K562 (cell line): Measurements from ENCODE around the gene FAM177B. TPM values are rescaled to one million over a fixed set of nuclear protein-coding genes. Genes with fewer than 3 reads are reported as not detected.

Experiments
- ATAC-seq: fragments of 200-7000 bp; cut with Tn5 transposase; 3 replicates; pipeline ENCODE4 v1.9.1; 2020; ENCODE audit warnings: moderate library complexity
- BruUV-seq: library from RNA; stranded (reverse); fragments of 400-500 nt; replicated peaks from 2 replicates; lab custom pipeline; 2021; lab: Mats Ljungman, UMichigan
- CTCF ChIA-PET: fragments of 300-600 bp; formaldehyde crosslinking; extraction: SDS; loops from one replicate; lab custom pipeline; 2021; ENCODE audit warnings: low intra/inter-chr PET ratio; lab: Yijun Ruan, JAX
- POLR2A ChIA-PET: fragments of 300-600, 350-650 bp; sonication (Branson Sonifier 250); formaldehyde crosslinking; extraction: SDS; loops from one replicate; lab custom pipeline; 2021; ENCODE audit warnings: antibody characterized with exemption, inconsistent platforms; lab: Yijun Ruan, JAX
- DNase-seq, 4 experiments: peaks; one replicate each; pipeline versions ENCODE4 v3.0.0 to v3.0.0-alpha.2; 2011 to 2018; ENCODE audit warnings: low spot score in 3 of 4, mixed read lengths in 3 of 4; ENCODE audit errors: extremely low read depth in 1 of 4
- FAIRE-seq: peaks from 2 replicates; lab custom pipeline; 2011; peaks lifted over from hg19 to GRCh38; lab: Jason Lieb, UNC
- H2AFZ ChIP-seq: 2 replicates; pipeline ENCODE4 v1.6.0; 2011; ENCODE audit warnings: low read depth, low read length, control low read depth, inconsistent platforms
- H3K27ac ChIP-seq: fragments of 200-600 bp; 3 replicates; pipeline ENCODE4 v1.8.0; 2011; ENCODE audit warnings: low read depth, mild to moderate bottlenecking, control low read depth, inconsistent platforms, low read length, moderate library complexity, mixed read lengths; ENCODE audit errors: extremely low read depth
- H3K27me3 ChIP-seq, 2 experiments: fragments of 300-600 bp in 1 of 2; 2 replicates in 1 of 2; 3 replicates in 1 of 2; pipeline versions ENCODE4 v1.6.0 to v1.8.0; 2011; ENCODE audit warnings: inconsistent platforms in 2 of 2, low read length in 2 of 2, mild to moderate bottlenecking in 1 of 2, mixed read lengths in 1 of 2, moderate library complexity in 1 of 2; ENCODE audit not compliant: control insufficient read depth in 2 of 2, insufficient read depth in 2 of 2
- H3K36me3 ChIP-seq: fragments of 300-600 bp; 3 replicates; pipeline ENCODE4 v1.8.0; 2011; ENCODE audit warnings: mild to moderate bottlenecking, low read length, inconsistent platforms; ENCODE audit not compliant: control insufficient read depth, insufficient read depth
- H3K4me1 ChIP-seq, 2 experiments: fragments of 200-600 bp in 1 of 2; replicated peaks in 1 of 2; 2 replicates in 1 of 2; 3 replicates in 1 of 2; pipeline versions ENCODE4 v1.5.1 to v1.8.0; 2011; ENCODE audit warnings: inconsistent platforms in 2 of 2, low read length in 2 of 2, mild to moderate bottlenecking in 1 of 2, mixed read lengths in 1 of 2, moderate library complexity in 1 of 2; ENCODE audit not compliant: control insufficient read depth in 2 of 2, insufficient read depth in 2 of 2
- H3K4me2 ChIP-seq: 2 replicates; pipeline ENCODE4 v1.6.1; 2011; ENCODE audit warnings: low read length, control low read depth, inconsistent platforms, mixed read lengths; ENCODE audit not compliant: insufficient read depth
- H3K4me3 ChIP-seq: fragments of 200-600 bp; sonication (generic), shearing (Covaris generic); 2 replicates; pipeline ENCODE4 v1.5.1; 2016; ENCODE audit warnings: control low read depth, inconsistent platforms
- H3K79me2 ChIP-seq: fragments of 200-600 bp; 3 replicates; pipeline ENCODE4 v1.8.0; 2011; ENCODE audit warnings: low read length, inconsistent platforms; ENCODE audit not compliant: control insufficient read depth, insufficient read depth
- H3K9ac ChIP-seq, 2 experiments: 2 replicates each; pipeline versions ENCODE4 v1.6.0 to v1.6.1; 2011; ENCODE audit warnings: low read depth in 2 of 2, low read length in 2 of 2, control low read depth in 1 of 2, inconsistent platforms in 1 of 2, mild to moderate bottlenecking in 1 of 2, mixed read lengths in 1 of 2; ENCODE audit not compliant: insufficient read depth in 1 of 2
- H3K9me1 ChIP-seq: one replicate; pipeline ENCODE4 v1.6.0; 2011; ENCODE audit warnings: inconsistent platforms, mild to moderate bottlenecking, low read length, moderate library complexity; ENCODE audit not compliant: control insufficient read depth, insufficient read depth
- H3K9me3 ChIP-seq: replicated peaks from 2 replicates; pipeline ENCODE4 v1.5.1; 2011; ENCODE audit warnings: low read depth, low read length, inconsistent platforms; ENCODE audit not compliant: control insufficient read depth, insufficient read depth
- H4K20me1 ChIP-seq: replicated peaks from 2 replicates; pipeline ENCODE4 v1.6.1; 2011; ENCODE audit warnings: low read length, inconsistent platforms, mixed read lengths; ENCODE audit not compliant: control insufficient read depth, insufficient read depth
- BCL6 ChIP-seq: fragments of 250-450 bp; sonication (Bioruptor Pico); IDR thresholded peaks from 2 replicates; pipeline ENCODE4 v1.4.0; 2020
- CSDE1 ChIP-seq, 2 experiments: fragments of 450-650 bp; IDR thresholded peaks; 2 replicates each; pipeline ENCODE4 v1.6.1; 2016; ENCODE audit warnings: mild to moderate bottlenecking in 1 of 2
- DNMT1 ChIP-seq: fragments of 450-650 bp; IDR thresholded peaks from 2 replicates; pipeline ENCODE4 v1.6.1; 2016; ENCODE audit warnings: antibody characterized with exemption, mild to moderate bottlenecking
- GTF2A2 ChIP-seq: IDR thresholded peaks from 2 replicates; pipeline ENCODE4 v1.6.1; 2016; ENCODE audit warnings: mild to moderate bottlenecking, missing genetic modification characterization, missing compliant biosample characterization
- GTF2E2 ChIP-seq: fragments of 200-800 bp; sonication (Bioruptor generic); IDR thresholded peaks from 2 replicates; pipeline ENCODE4 v1.6.1; 2016; ENCODE audit warnings: missing genetic modification characterization, missing compliant biosample characterization
- MAFK ChIP-seq: IDR thresholded peaks from 2 replicates; pipeline ENCODE4 v1.6.1; 2011; ENCODE audit warnings: low read length, improper control_type of control experiment
- NFXL1 ChIP-seq: fragments of 450-650 bp; formaldehyde crosslinking; IDR thresholded peaks from 2 replicates; pipeline ENCODE4 v1.4.0; 2021; ENCODE audit warnings: mild to moderate bottlenecking
- PHB ChIP-seq: fragments of 250-450 bp; sonication (Bioruptor Pico); IDR thresholded peaks from 2 replicates; pipeline ENCODE4 v1.5.0; 2021
- SP2 ChIP-seq: IDR thresholded peaks from 2 replicates; pipeline ENCODE4 v1.6.1; 2011; ENCODE audit warnings: mild to moderate bottlenecking, low read depth, low read length, moderate library complexity; ENCODE audit not compliant: poor library complexity, severe bottlenecking; ENCODE audit errors: extremely low read depth
- ZNF707 ChIP-seq: fragments of 250-450 bp; sonication (Bioruptor Pico); conservative IDR thresholded peaks from 2 replicates; pipeline ENCODE4 v1.8.0; 2022; ENCODE audit warnings: inconsistent platforms, mild to moderate bottlenecking, moderate library complexity
- ZZZ3 ChIP-seq: fragments of 450-650 bp; IDR thresholded peaks from 2 replicates; pipeline ENCODE4 v1.6.1; 2016; ENCODE audit warnings: antibody characterized with exemption, mild to moderate bottlenecking, moderate library complexity
- in situ Hi-C: fragments of 300-500 bp; cut with MboI; formaldehyde crosslinking; loops from 4 replicates; pipeline ENCODE4 v1.15.0; 2018; ENCODE audit warnings: inconsistent platforms, mixed read lengths
- intact Hi-C: fragments of 100-400 bp; cut with micrococcal nuclease; formaldehyde crosslinking; loops from 2 replicates; pipeline ENCODE4 v1.14.2; 2022
- polyA plus RNA-seq, 8 experiments: library from polyadenylated mRNA; depleted of rRNA in 4 of 8; stranded (reverse) in 5 of 8; unstranded in 3 of 8; fragments of >200 nt; fragmentation: Nextera tagmentation in 2 of 8; fragmentation: Illumina TruSeq in 1 of 8; extraction: Ambion mirVana in 2 of 8; extraction: Trizol in 1 of 8; gene quantifications; 2 replicates each; pipeline versions ENCODE4 v1.2.1 to v1.2.3, GENCODE V29; 2011 to 2014; ENCODE audit warnings: inconsistent platforms in 1 of 8, missing spikeins in 1 of 8
- total RNA-seq, 7 experiments: library from RNA; depleted of rRNA in 6 of 7; stranded (reverse); fragments of >200 nt in 6 of 7; fragmentation: Illumina TruSeq in 2 of 7; extraction: Trizol in 2 of 7; gene quantifications; 2 replicates each; pipeline versions ENCODE4 v1.2.1 to v1.2.3, GENCODE V29; 2011 to 2021; ENCODE audit warnings: low replicate concordance in 1 of 7
- TF ChIP-seq, protein P1 (sequence below): sonication (generic); formaldehyde crosslinking; IDR thresholded peaks from 2 replicates; pipeline ENCODE4 v1.8.0; 2022; ENCODE audit warnings: mild to moderate bottlenecking, missing genetic modification reagents, borderline replicate concordance

FAM177B gene
- total and polyA plus RNA-seq, 9 of the 15 experiments (the other 6 are each of a cell fraction or from before 2014, with no cell fraction given) = not detected

DNA sequence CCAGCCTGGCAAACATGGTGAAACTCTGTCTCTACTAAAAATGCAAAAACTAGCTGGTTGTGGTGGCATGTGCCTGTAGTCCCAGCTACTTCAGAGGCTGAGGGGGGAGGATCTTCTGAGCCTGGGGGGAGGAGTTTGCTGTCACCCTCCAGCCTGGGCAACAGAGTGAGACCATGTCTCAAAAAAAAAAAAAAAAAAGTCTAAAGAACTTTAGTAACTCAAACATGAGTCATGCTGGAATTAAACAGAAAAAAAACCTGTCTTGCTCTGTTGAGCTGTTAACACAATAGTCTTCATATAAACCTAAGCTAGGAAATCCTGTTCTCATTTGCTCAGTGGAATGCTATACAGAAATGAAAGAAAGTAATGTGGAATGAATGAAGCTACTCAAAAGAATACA lies 61.1 kb downstream of the FAM177B start:
- Histone ChIP-seq H3K9ac (no peak overlapping the region), H3K4me3 (no peak overlapping the region), H3K36me3 (no peaks in the 10 kb centered on the region), H3K27ac (no peak overlapping the region), H4K20me1 (no peaks in the 10 kb centered on the region), H3K79me2 (no peaks in the 10 kb centered on the region), H3K9me1 (no peaks in the 10 kb centered on the region), H3K9me3 (no peaks in the 10 kb centered on the region), H3K4me1 (no peaks in the 10 kb centered on the region), H3K27me3 (0 out of 5 replicates have a peak, but pooled peaks cover 2 to 5% of the 10 kb centered on the region in 2 experiments), H3K4me2 (no peak overlapping the region), H2AFZ (no peak overlapping the region)
- TF ChIP-seq BCL6 (CRISPR knock-in tag) (no peak), GTF2E2 (tag) (no peak), DNMT1 (no peak), ZZZ3 (no peak), PHB (no peak), CSDE1 (IDR thresholded peaks at IDR 0.05) (no peak), ZNF707 (CRISPR knock-in tag) (no peak), NFXL1 (CRISPR knock-in tag) (no peak), MAFK (no peak), SP2 (no peak), GTF2A2 (tag) (no peak)
- TF ChIP-seq, protein P1, sequence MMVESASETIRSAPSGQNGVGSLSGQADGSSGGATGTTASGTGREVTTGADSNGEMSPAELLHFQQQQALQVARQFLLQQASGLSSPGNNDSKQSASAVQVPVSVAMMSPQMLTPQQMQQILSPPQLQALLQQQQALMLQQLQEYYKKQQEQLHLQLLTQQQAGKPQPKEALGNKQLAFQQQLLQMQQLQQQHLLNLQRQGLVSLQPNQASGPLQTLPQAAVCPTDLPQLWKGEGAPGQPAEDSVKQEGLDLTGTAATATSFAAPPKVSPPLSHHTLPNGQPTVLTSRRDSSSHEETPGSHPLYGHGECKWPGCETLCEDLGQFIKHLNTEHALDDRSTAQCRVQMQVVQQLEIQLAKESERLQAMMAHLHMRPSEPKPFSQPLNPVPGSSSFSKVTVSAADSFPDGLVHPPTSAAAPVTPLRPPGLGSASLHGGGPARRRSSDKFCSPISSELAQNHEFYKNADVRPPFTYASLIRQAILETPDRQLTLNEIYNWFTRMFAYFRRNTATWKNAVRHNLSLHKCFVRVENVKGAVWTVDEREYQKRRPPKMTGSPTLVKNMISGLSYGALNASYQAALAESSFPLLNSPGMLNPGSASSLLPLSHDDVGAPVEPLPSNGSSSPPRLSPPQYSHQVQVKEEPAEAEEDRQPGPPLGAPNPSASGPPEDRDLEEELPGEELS (CRISPR knock-in tag) = no peak
- no peak for FAIRE-seq
- DNase-seq = no peak
- POLR2A ChIA-PET = interaction anchor here (1.6 kb wide), 1 partner anchor 9 kb away, joined by 5 read pairs; no protein-coding TSS in a partner anchor
- no peak for ATAC-seq
- BruUV-seq = no TSS peak
- CTCF ChIA-PET = no interaction called here
- in situ Hi-C loops = loop anchor here (10.0 to 25.0 kb wide), 2 partner anchors 287 to 864 kb away; partner anchors contain the start of gene CAPN8
- intact Hi-C loops = no loop called here
